Left ventricle myocardium superior (tissue), 1 donor: ENCODE results near the gene NEK8. TPM values are rescaled to one million over a fixed set of nuclear protein-coding genes. Genes with fewer than 3 reads are reported as not detected.
"Not testable (repeated sequence)": the region's sequence is repeated elsewhere in the genome, so short reads cannot be mapped to it uniquely, and the experiment has no call there.

Experiments used
- ATAC-seq: fragments of 200-7000 bp; cut with Tn5 transposase; one replicate; pipeline ENCODE4 v1.9.1; 2020; ENCODE audit warnings: mild to moderate bottlenecking, moderate library complexity
- DNase-seq: peaks from one replicate; pipeline ENCODE4 v3.0.0-alpha.2; 2020
- intact Hi-C: fragments of 100-400 bp; cut with micrococcal nuclease; formaldehyde crosslinking; loops from one replicate; pipeline ENCODE4 v1.11.0; 2022
- total RNA-seq: library from RNA; stranded (reverse); fragmentation: NEBNext Ultra II Directional; extraction: Animal tissue kit (Norgen Biotek cat#: 25700); gene quantifications from one replicate; pipeline ENCODE4 v1.2.1, GENCODE V29; 2021
- donor health status: DM: no; HTN: yes; CAD: no; lungs with severe emphysema.

The NEK8 gene
- total RNA-seq, 1 donor from 2014 or later = 0.94 TPM

- DNase-seq = no peak
- intact Hi-C loops = no loop called here
- ATAC-seq = no peak
Measured at GRCh38 chr17:28723159-28723835, 5.3 kb upstream of the NEK8 start.

GRCh38 chr17:28723836-28724499 lies 4.6 kb upstream of the NEK8 start:
- DNase-seq, ATAC-seq, intact Hi-C loops: not testable (repeated sequence)

DNA sequence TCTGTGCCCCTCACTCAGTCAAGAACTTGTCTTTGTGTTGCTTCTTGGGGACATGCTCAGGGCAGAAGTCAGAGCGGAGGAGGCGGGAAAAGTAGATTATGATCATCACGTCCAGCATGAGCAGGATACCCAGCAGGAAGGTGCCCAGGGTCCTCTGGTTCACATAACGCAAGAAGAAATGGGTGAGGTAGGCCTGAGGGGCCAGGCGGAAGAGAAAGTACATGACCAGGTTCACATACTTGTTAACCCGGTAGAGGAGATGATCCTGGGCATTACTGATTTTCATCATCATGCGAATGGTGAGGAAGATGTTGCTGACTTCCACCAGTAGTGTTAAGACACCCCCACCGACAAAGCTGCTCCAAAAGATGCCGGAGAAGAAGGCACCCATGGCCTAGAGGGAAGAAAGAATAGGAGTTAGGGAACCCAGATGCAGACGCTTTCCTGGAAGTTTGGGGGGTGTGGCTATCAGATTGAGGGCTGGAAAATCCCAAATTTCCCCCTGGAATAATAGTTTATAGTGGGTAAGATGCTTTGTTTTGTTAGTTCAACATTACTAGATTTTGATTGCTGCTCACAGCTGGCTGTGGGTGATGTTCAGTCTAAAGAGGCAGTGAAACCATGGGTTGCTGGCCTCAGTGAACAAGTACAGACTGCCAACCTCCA lies 4.0 kb upstream of the NEK8 start:
- DNase-seq (peak; percentile 12), ATAC-seq (no peak)
- intact Hi-C loops = no loop called here

DNA sequence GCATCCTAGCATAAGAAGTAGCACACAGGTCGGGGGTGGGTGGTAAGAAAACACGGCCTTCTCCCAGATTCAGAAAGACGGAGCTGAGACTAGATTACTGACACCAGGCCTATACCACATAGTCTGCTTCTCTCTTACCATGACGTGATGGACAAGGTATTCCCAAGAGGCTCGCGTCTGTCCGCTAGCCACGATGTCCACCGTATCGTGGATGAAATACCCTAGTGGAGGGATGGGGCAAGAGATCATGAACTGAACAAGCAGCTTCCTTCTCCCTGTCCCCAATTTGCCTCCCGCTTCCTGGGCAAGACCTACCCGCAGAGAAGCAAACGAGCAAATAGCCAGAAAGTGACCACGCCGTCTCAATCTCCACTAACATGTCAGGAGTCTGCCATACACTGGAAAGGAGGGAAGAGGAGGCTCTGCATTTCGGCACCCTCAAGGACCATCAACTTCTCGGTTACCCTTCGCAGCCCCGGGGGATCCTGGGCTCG lies 3.4 kb upstream of the NEK8 start:
- intact Hi-C loops = no loop called here
- DNase-seq (no peak), ATAC-seq (no peak)

GRCh38 chr17:28725660-28726225 lies 2.8 kb upstream of the NEK8 start:
- ATAC-seq (no peak), DNase-seq (peak; percentile 83)
- intact Hi-C loops = no loop called here

DNA sequence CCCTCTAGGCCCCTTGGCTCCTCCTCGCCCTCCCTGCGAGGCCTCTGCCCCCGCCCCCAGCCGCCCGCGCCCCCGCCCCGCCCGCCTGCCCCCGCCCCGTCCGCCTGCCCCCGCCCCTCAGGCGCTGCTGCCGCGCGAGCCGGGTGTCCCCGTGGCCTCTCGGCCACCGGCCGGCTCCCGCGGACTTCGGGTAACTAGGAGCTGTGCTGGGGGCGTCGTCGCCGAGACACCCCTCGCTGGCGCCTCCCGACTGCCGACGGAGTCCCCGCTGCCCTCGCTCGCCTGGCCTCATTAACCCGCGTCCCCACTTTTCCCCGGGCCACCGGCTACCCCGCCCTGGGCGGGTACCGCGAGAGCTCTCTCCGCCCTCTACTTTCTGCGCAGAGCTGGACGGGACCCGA lies 2.4 kb upstream of the NEK8 start, which contains the start of gene TLCD1:
Gene TLCD1 (minus strand): TSS at position 8 of the 401 bp plus-strand sequence. CDS start 136 bp downstream, outside the sequence.
- intact Hi-C loops = no loop called here
- ATAC-seq (peak; percentile 57), DNase-seq (peak; percentile 83)

GRCh38 chr17:28726627-28727491 lies 1.7 kb upstream of the NEK8 start:
- intact Hi-C loops = no loop called here
- peak; percentile 95 for DNase-seq
- ATAC-seq = peak; percentile 79

GRCh38 chr17:28729950-28730330 lies 1.4 kb downstream of the NEK8 start:
- intact Hi-C loops = loop anchor here (2.0 kb wide), 1 partner anchor 21 kb away; no protein-coding TSS in a partner anchor
- ATAC-seq (no peak), DNase-seq (no peak)

GRCh38 chr17:28733346-28733745 lies 4.8 kb downstream of the NEK8 start:
- ATAC-seq (no peak), DNase-seq (no peak)
- intact Hi-C loops = no loop called here

DNA sequence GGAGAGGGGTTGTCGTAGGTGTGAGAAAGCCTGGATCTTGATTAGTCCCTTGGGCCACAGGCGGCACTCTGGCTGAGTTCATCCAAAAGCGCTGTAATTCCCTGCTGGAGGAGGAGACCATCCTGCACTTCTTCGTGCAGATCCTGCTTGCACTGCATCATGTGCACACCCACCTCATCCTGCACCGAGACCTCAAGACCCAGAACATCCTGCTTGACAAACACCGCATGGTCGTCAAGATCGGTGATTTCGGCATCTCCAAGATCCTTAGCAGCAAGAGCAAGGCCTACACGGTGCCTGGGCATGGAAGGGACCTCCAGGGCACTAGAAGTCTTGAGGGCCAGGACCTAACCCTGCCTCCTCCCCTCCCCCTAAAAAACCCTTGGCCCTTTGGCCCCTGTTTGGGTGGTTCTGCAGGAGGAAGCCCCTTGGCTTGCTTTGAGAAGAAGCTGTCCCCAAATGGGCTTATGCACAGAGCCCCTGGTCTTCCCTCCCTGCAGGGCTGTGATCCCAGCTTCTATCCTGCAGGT lies 6.2 kb downstream of the NEK8 start:
- no peak for DNase-seq
- intact Hi-C loops = no loop called here
- ATAC-seq = no peak

- intact Hi-C loops = no loop called here
- DNase-seq (no peak), ATAC-seq (no peak)
Measured at GRCh38 chr17:28735242-28735722, 6.7 kb downstream of the NEK8 start.

DNA sequence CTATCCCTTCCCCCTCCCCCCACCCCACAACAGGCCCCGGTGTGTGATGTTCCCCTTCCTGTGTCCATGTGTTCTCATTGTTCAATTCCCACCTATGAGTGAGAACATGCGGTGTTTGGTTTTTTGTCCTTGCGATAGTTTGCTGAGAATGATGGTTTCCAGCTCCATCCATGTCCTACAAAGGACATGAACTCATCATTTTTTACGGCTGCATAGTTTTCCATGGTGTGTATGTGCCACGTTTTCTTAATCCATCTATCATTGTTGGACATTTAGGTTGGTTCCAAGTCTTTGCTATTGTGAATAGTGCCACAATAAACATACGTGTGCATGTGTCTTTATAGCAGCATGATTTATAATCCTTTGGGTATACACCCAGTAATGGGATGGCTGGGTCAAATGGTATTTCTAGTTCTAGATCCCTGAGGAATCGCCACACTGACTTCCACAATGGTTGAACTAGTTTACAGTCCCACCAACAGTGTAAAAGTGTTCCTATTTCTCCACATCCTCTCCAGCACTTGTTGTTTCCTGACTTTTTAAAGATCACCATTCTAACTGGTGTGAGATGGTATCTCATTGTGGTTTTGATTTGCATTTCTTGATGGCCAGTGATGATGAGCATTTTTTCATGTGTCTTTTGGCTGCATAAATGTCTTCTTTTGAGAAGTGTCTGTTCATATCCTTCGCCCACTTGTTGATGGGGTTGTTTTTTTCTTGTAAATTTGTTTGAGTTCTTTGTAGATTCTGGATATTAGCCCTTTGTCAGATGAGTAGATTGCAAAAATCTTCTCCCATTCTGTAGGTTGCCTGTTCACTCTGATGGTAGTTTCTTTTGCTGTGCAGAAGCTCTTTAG lies 7.6 kb downstream of the NEK8 start:
- DNase-seq, ATAC-seq, intact Hi-C loops: not testable (repeated sequence)

DNA sequence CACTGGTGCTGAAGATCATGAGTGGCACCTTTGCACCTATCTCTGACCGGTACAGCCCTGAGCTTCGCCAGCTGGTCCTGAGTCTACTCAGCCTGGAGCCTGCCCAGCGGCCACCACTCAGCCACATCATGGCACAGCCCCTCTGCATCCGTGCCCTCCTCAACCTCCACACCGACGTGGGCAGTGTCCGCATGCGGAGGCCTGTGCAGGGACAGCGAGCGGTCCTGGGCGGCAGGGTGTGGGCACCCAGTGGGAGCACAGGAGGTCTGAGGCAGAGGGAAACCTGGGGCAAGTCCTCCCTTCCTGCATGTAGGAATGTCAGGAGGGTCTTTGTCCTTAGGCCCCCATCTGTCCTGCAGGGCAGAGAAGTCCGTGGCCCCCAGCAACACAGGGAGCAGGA lies 8.7 kb downstream of the NEK8 start:
- intact Hi-C loops = no loop called here
- no peak for DNase-seq
- ATAC-seq = no peak

DNA sequence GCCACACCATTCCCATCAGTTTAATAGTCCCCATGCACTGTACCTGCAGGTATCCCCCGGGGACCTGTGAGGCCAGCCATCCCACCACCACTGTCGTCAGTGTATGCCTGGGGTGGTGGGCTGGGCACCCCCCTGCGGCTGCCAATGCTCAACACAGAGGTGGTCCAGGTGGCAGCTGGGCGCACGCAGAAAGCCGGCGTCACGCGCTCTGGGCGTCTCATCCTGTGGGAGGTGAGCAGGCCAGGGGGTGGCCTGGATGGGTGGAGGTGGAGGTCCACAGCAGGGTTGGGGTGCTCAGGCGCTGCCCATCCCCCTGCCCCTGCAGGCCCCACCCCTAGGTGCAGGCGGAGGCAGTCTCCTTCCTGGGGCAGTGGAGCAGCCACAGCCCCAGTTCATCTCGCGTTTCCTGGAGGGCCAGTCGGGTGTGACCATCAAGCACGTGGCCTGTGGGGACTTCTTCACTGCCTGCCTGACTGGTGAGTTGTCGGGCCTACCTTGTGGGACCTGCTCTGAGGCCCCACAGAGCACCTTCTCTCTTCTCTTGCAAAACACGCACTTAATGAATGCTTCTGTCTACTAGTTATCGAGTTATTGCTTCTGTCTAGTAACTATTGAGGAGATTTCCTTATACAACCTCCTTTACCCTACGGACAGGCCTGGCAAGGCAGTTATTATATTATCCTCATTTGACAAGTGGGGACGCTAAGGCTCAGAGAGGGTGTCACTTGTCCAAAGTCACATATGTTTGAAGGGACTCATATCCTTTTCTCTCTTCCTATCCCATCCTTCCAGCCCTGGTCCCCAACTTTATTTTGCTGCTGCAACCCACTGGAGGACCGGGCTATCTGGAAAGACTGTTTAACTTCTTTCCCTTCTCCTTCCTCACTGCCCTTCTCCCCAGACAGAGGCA lies 9.4 kb downstream of the NEK8 start:
- DNase-seq (no peak), ATAC-seq (no peak)
- intact Hi-C loops = no loop called here

DNA sequence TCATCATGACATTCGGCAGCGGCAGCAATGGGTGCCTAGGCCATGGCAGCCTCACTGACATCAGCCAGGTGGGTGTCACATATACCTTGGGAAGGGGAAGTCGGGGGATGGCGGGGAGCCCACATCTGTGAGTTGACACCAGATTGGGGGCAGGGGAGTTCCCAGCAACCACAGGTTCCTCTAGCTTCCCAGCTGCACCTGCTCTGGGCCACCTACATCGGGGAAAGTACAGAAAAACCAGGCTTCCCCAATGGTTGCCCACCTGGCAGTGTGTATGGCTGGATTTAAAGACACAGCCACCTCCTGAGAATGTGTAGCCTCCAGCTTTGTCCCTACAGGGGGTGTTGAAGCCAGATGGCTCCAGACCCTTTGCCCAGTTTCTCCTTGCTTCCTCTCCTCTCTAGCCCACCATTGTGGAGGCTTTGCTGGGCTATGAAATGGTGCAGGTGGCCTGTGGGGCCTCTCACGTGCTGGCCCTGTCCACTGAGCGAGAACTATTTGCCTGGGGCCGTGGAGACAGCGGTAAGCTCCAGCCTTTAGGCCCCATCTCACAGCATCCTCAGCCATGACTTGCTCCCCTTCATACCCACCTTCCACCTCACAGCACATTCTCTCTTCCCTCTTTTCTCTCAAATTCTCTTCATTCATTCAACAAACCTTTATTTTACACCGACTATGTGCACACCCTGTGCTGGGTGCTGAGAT lies 10.2 kb downstream of the NEK8 start:
- intact Hi-C loops = no loop called here
- DNase-seq (no peak), ATAC-seq (no peak)
